GDM1 (cell line): ENCODE results near the gene SLC9A1.
"Not testable (repeated sequence)": the region's sequence is repeated elsewhere in the genome, so short reads cannot be mapped to it uniquely, and the experiment has no call there.

ENCODE experiments used
- DNase-seq: peaks from one replicate; lab custom pipeline; 2025; lab: John Stamatoyannopoulos, UW

The SLC9A1 gene

DNA sequence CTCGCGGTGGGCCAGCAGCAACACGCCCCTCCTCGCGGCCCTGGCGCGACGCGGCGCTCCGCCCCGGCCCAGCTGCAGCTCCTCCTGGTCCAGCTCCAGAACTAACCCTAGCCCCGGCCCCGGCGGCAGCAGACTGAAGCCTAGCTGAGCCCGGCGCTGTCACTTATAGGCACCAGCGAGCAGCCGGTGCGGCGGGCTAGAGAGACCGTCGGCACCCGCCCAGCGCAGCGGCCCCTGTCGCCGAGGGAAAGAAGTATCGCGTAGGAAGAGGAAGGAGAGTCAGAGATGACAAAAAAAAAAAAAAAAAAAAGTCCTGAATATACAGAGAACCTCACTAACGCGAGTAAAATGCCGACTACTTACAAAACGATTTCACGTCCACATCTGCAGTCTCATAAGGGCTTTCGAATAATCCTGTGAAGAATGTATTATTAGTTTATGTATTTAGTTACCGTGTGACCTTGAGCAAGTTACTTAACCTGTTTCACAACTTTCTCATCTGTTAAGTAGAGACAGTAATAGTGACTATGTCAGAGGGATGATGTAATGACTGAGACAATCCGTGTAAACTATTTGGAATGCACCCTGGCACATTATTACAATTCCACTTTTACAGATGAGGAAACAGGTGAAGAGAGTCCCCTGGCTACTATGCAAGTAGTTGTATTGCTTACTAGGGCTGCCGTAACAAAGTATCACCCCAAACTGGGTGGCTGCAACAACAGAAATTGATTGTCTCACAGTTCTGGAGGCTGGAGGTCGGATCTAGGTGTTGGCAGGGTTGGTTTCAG lies at the start of gene SLC9A1:
Gene SLC9A1 (minus strand): TSS at position 135 of the 791 bp plus-strand sequence. CDS start 791 bp downstream, outside the sequence.
- peak; percentile 86 for DNase-seq

GRCh38 chr1:27203946-27204345 lies 49.0 kb upstream of the SLC9A1 start:
- DNase-seq = no peak

DNA sequence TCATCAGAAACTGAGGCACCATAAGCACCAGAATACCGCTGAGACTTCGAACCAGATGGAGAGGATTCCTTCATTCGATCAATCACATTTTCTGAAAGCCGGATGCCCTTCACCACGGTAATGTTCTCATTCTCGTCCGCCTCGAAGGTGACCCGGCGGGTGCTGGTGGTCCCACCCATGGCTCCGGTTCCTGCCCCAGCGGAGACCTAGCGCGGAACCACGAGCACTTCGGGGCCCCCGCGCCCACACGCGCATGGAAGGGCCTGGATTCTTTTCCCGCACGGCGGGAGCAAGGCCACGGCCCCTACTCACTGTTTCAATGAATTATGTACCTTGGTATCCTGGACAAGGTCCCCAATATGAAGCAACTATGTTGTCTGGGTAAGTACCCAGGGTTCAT lies 46.4 kb upstream of the SLC9A1 start:
- DNase-seq = no peak

DNA sequence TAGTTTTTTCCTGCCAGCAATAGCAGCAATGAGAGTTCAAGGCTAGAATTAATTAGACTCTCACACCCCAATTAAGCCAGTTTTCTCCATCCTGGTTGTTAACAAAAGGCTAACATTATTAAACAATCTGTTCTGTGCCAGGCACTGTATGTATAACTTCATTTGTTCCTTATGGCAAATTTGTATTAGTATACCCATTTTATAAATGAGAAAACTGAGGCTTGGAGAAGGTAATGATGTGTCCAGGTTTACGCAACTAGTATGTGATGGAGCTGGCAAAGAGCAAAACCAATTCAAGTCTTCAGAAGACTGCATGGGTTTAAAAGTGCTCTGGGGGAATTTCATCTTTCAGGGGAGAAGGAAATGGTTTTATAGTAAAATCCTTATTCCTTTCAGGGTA lies 38.3 kb upstream of the SLC9A1 start:
- DNase-seq = no peak

GRCh38 chr1:27192039-27192529 lies 37.2 kb upstream of the SLC9A1 start:
- no peak for DNase-seq

DNA sequence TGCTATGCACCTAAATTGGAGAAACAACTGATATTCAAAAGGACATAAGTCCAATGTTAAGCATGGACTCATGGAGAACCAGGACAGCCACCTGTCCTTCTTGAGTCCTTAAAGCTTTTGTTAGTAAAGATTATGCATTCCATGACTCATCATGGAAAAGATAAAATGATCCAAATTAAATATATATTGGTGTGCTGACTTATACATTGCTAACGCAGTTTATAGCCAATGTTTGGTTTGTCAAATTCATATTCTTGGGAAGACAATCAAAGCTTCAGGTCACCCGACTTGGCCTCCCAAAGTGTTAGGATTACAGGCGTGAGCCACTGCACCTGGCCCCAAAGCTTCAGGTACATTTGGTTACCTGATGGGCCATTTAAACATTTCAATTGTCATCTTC lies 29.7 kb upstream of the SLC9A1 start:
- DNase-seq = not testable (repeated sequence)

GRCh38 chr1:27179979-27180378 lies 25.1 kb upstream of the SLC9A1 start:
- DNase-seq = no peak

GRCh38 chr1:27179379-27179778 lies 24.5 kb upstream of the SLC9A1 start:
- no peak for DNase-seq

- no peak for DNase-seq
Observed at GRCh38 chr1:27176954-27177353, 22.0 kb upstream of the SLC9A1 start.

DNA sequence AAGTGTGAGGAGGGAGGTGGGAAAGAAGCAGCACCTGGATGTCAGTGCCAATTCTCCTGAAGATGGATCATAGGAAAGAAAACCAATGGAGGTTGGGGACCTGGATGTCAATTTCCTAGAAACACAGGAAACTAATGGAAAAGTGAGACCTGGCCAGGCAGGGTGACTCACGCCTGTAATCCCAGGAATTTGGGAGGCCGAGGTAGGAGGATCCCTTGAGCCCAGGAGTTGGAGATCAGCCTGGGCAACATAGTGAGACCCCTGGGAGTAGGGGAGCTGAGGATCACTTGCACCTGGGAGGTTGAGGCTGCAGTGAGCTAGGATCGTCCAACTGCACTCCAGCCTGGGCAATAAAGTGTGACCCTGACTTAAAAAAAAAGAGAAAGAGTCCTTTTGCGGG lies 21.4 kb upstream of the SLC9A1 start:
- DNase-seq = no peak

DNA sequence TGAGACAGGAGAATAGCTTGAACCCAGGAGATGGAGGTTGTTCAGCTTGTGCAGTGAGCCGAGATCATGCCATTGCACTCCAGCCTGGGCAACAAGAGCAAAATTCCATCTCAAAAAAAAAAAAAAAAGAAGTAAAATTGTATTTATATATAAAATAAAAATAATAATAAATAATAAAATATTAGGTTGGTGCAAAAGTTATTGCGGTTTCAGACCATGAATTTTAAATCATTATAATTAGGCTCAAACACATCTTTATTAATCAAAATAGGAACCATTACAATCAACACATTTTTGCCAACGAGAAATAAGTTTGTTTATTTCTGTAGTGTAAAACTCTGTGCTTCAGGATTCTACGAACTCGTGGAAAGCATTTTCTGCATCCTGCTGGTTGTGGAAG lies 18.1 kb upstream of the SLC9A1 start:
- DNase-seq = not testable (repeated sequence)

- peak; percentile 71 for DNase-seq
Observed at GRCh38 chr1:27166929-27167328, 12.0 kb upstream of the SLC9A1 start.

GRCh38 chr1:27166351-27166802 lies 11.5 kb upstream of the SLC9A1 start:
- DNase-seq = no peak

DNA sequence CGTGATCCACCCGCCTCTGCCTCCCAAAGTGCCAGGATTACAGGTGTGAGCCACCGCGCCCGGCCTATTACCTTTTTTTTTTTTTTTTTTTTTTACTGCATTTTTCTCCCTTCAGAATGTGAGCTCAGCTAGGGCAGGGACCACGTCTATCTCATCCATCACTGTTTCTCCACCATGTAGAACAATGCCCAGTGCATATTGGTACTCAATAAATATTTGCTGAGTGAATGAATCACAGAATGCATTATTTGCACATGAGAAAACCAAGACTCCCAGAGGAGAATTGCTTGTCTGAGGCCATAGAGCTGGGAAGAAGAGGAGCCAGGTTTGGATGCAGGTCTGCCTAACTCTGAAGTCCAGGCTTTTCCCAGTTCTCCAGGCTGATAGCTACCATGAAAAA lies 8.2 kb upstream of the SLC9A1 start:
- DNase-seq = no peak

GRCh38 chr1:27162090-27162489 lies 7.2 kb upstream of the SLC9A1 start:
- DNase-seq = no peak

GRCh38 chr1:27161594-27161993 lies 6.7 kb upstream of the SLC9A1 start:
- DNase-seq = no peak

DNA sequence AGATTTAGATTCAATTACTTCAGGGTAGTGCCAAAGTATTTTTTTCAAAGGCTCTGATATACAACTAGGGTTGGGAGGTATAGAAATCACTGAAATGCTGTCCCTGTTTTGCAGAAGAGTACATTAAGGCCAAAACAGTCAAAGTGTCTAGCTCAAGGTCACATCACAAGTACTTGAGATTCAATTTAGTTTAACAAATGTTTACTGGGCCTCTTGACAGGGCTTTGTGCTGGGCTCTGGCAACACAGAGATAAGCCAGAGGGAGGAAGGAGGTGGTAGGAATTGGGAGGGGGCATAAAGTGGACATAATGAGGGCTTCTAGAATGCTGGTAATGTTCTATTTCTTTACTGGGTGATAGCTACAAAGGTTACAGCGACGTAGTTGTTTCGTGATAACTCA lies 2.3 kb upstream of the SLC9A1 start:
- DNase-seq = no peak

DNA sequence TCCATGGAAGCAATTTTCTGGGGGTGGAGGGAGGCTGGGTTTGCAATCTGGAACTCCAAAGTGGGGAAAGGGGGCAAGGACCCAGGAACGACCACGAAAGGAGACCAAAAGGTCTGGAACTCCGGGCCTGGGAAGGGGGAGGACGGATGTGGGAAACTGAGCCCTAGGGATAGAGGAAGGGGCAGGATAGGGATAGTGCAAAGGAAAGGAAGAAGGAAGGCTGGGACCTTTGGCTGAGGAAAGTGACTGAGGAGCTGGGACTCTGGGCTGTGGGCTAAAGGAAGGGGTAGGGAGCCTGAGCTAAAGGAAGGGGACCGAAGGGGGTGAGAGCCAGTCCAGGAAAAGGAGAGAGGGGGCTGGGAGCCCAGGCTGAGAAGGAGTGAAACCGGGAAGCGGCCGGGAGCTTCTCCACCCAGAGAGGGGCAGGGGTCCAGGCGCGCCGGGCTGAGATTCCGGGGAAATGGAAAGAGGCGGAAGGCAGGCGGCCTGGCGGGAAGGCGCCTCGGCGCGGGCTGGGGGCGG lies 395 bp downstream of the SLC9A1 start:
- no peak for DNase-seq

DNA sequence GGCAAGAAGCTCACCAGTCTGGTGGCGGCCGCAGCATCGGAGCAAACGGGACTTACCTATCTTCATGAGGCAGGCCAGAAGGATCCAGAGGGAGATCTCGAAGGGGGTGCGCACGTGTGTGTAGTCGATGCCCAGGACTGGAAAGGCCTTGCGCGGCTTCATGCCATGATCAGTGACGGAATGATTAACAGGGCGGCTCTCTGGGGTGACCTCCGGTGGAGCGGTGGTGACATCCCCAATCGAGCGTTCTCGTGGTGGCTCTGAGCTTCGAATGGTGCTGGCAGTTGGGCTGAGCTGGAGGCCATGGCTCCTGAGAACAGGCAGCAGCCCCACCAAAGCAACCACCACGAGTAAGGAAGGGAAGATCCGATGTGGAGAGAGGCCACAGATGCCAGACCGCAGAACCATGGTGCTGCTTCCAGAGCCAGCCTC lies 982 bp downstream of the SLC9A1 start:
- no peak for DNase-seq

GRCh38 chr1:27153549-27153886 lies 1.4 kb downstream of the SLC9A1 start:
- no peak for DNase-seq

DNA sequence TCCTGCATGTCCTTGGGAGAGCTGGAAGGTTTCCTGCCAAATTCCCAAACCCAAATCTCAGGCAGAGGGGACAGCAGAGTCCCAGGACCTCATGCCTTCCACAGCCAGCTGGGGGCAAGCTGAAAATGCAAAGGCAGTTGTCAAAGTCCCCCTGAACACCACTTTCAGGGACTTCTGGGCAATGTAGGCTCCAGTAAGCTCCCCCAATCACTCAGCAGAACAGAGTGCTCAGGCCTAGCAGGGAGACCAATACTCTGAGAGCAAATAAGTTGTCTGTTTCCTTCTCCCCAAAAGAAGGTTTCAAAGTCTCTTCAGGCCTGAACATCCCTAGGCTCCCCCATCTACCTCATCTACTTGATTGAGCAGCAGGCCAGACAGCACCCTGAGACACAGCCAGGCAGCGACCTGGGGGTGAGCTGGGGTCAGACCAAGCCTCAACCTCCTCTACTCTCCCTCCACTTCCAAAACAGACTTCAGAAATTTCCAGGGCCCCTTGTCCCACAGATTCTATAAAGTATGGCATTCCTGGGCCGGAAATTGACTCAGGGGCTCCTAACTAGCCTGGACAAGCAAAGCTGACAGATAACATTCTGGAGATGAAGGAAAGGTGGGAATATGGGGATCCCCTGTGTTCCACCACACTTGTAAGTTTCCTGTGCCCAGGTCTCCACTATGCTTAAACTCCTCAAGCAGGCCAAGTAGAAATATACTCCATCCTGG lies 1.9 kb downstream of the SLC9A1 start:
- DNase-seq = no peak

DNA sequence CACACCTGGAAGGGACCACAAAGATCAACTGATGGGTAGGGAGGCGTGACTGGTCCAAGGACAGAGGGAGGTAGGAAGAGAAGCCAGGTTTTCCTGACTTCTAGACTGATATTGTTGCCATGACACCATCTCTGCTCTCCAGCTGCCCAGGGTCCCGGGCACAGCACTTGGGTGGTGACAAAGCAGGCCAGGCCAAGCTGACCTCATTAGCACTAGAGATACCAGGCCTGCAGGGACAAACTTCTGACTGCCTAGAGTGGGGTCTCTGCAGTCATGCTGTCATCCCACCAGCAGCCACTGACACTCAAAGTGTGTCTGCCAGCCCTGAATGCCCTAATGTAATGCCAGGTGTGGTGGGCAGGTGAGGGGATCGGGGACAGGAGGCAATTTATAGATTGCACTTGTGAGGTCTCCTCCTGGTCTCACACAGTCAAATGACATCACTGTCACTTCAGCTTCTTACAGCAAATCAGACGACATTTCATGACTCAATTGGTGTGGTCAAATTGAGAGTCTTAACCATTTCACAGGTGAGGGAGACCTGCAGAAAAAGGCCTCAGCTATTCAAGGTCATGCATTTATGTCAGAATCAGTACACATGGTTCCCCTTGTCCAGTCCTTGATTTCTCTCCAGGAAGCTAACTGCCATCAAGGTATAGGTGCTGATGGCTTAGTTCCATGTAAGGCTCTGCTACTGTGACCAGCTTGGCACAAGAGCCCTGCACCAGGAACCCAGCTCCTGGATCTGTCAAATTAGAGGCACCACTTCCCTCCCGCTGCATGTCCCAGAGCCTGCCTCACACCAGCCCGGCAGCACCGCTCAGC lies 2.7 kb downstream of the SLC9A1 start:
- no peak for DNase-seq
